ENCODE data around the gene VSNL1. TPM values are rescaled to one million over a fixed set of nuclear protein-coding genes. Genes with fewer than 3 reads are reported as not detected.

Gene VSNL1
- total and polyA plus RNA-seq, 2 experiments from 2014 or later = 102 to 112 TPM

GRCh38 chr2:17543848-17544247 lies 3.4 kb downstream of the VSNL1 start (continued):
- TF ChIP-seq, protein P1, sequence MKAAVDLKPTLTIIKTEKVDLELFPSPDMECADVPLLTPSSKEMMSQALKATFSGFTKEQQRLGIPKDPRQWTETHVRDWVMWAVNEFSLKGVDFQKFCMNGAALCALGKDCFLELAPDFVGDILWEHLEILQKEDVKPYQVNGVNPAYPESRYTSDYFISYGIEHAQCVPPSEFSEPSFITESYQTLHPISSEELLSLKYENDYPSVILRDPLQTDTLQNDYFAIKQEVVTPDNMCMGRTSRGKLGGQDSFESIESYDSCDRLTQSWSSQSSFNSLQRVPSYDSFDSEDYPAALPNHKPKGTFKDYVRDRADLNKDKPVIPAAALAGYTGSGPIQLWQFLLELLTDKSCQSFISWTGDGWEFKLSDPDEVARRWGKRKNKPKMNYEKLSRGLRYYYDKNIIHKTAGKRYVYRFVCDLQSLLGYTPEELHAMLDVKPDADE (IDR thresholded peaks at IDR 0.05) = peak; percentile 76
- TF ChIP-seq ZNF114 (CRISPR knock-in tag; IDR thresholded peaks at IDR 0.05) (no peak), CREB1 (CRISPR knock-in tag; IDR thresholded peaks at IDR 0.05; ENCODE audit: low read depth) (no peak), NANOG (IDR thresholded peaks at IDR 0.05; ENCODE audit: borderline replicate concordance) (peak; percentile 96), POLR2AphosphoS5 (IDR thresholded peaks at IDR 0.05; ENCODE audit: low read depth) (peak; percentile 46; the same call in 1 of the 2 replicates)

DNA sequence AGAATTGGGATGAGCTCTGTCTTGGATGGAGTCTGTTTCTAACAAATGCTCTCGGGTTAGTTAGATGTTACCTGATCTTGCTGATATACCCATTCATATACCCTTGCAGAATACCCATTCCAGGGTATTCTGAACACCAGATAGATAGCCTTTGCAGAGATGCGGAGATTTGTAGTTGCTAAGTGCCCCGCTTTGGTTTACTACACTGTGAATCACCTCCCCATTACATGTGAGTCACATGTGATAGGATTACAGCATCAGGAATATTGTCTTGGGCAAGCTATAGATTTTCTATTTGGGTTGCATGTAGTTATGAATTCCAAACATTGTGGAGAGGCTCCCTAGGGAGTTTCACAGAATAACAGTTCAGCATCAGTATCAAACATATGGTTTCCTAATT lies 3.8 kb downstream of the VSNL1 start:
- H3K4me2 ChIP-seq = peak overlapping the region; percentile 61
- H3K4me1 ChIP-seq (ENCODE audit: insufficient read depth) = peaks cover 57% of the 10 kb centered on the region
- Mint-ChIP-seq H3K36me3 (ENCODE audit: low read depth) (no peaks in the 10 kb centered on the region), H3K27me3 (ENCODE audit: insufficient read depth, low read depth, poor library complexity) (peaks cover 10% of the 10 kb centered on the region), H3K9me3 (no peaks in the 10 kb centered on the region; the same call in 2 of the 3 replicates), H3K27ac (peak overlapping the region; percentile 95), H3K4me3 (peak overlapping the region; percentile 93), H3K4me1 (peaks cover 54% of the 10 kb centered on the region)
- peaks cover 11% of the 10 kb centered on the region for H3F3A ChIP-seq (replicated peaks; ENCODE audit: low read depth)
- H2AFZ ChIP-seq = no peak overlapping the region
- H3K36me3 ChIP-seq (ENCODE audit: insufficient read depth) = no peaks in the 10 kb centered on the region
- DNase-seq (ENCODE audit: low spot score) = no peak
- ATAC-seq = no peak
- peaks cover 74% of the 10 kb centered on the region for H3K79me2 ChIP-seq (replicated peaks; ENCODE audit: insufficient read depth)
- no peaks in the 10 kb centered on the region for H3K27me3 ChIP-seq (ENCODE audit: insufficient read depth)
- peak overlapping the region; percentile 95 for H3K27ac ChIP-seq (ENCODE audit: low read depth)
- peaks cover 4% of the 10 kb centered on the region; the same call in 1 of the 2 replicates for H4K20me1 ChIP-seq (replicated peaks; ENCODE audit: insufficient read depth)
- peak overlapping the region; percentile 82 for H3K4me3 ChIP-seq
- no peaks in the 10 kb centered on the region for H3K9me2 ChIP-seq (ENCODE audit: insufficient read depth)
- TF ChIP-seq JUNB (IDR thresholded peaks at IDR 0.05; ENCODE audit: unreplicated experiment) (no peak), CREB1 (CRISPR knock-in tag; IDR thresholded peaks at IDR 0.05; ENCODE audit: low read depth) (no peak), CTCF (conservative IDR thresholded peaks at IDR 0.05; ENCODE audit: low read depth in 2 of 2) (no peak), POLR2AphosphoS5 (IDR thresholded peaks at IDR 0.05; ENCODE audit: low read depth) (no peak), NANOG (IDR thresholded peaks at IDR 0.05; ENCODE audit: borderline replicate concordance) (no peak), EZH2phosphoT487 (IDR thresholded peaks at IDR 0.05; ENCODE audit: unreplicated experiment) (no peak), ZNF462 (CRISPR knock-in tag; IDR thresholded peaks at IDR 0.05) (no peak), ZNF331 (CRISPR knock-in tag; IDR thresholded peaks at IDR 0.05; ENCODE audit: low read depth) (no peak), REST (IDR thresholded peaks at IDR 0.05; ENCODE audit: unreplicated experiment) (no peak), ZNF114 (CRISPR knock-in tag; IDR thresholded peaks at IDR 0.05) (no peak)

Measured in GM23338 (cell line).